ENCODE results near the gene ACTR1B.

The ACTR1B gene

DNA sequence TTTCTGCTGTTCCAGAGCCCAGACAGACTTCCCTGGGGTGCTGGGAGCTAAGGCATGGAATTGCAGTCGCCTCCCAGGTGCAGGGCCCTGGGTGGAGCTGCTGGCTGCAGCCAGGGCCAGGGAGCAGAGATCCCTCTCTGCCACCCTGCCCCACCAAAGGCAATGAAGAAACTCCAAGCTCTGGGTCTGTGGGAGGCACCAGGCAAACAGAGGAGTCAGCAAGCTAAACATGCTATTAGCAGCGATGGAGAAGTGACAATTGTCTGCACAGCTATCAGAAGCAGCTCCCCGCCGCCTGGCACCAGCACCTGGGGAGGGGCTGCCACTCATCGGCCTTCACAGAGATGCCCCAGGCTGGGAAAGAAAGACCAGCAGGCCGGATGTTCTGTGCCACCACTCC is 45.9 kb downstream of the ACTR1B start:
- TF ChIP-seq YY1 (IDR thresholded peaks at IDR 0.05; ENCODE audit: low read depth) (no peak), ZBTB7A (IDR thresholded peaks at IDR 0.05; ENCODE audit: low read depth) (no peak), EP300 (IDR thresholded peaks at IDR 0.05; ENCODE audit: borderline replicate concordance) (no peak), CREB1 (IDR thresholded peaks at IDR 0.05; ENCODE audit: low read depth) (no peak), TEAD4 (IDR thresholded peaks at IDR 0.05) (no peak), RAD21 (IDR thresholded peaks at IDR 0.05; ENCODE audit: low read depth) (no peak), EGR1 (IDR thresholded peaks at IDR 0.05) (no peak)
- TF ChIP-seq, protein P1, sequence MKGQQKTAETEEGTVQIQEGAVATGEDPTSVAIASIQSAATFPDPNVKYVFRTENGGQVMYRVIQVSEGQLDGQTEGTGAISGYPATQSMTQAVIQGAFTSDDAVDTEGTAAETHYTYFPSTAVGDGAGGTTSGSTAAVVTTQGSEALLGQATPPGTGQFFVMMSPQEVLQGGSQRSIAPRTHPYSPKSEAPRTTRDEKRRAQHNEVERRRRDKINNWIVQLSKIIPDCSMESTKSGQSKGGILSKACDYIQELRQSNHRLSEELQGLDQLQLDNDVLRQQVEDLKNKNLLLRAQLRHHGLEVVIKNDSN (IDR thresholded peaks at IDR 0.05) = no peak
- TF ChIP-seq, protein P2, sequence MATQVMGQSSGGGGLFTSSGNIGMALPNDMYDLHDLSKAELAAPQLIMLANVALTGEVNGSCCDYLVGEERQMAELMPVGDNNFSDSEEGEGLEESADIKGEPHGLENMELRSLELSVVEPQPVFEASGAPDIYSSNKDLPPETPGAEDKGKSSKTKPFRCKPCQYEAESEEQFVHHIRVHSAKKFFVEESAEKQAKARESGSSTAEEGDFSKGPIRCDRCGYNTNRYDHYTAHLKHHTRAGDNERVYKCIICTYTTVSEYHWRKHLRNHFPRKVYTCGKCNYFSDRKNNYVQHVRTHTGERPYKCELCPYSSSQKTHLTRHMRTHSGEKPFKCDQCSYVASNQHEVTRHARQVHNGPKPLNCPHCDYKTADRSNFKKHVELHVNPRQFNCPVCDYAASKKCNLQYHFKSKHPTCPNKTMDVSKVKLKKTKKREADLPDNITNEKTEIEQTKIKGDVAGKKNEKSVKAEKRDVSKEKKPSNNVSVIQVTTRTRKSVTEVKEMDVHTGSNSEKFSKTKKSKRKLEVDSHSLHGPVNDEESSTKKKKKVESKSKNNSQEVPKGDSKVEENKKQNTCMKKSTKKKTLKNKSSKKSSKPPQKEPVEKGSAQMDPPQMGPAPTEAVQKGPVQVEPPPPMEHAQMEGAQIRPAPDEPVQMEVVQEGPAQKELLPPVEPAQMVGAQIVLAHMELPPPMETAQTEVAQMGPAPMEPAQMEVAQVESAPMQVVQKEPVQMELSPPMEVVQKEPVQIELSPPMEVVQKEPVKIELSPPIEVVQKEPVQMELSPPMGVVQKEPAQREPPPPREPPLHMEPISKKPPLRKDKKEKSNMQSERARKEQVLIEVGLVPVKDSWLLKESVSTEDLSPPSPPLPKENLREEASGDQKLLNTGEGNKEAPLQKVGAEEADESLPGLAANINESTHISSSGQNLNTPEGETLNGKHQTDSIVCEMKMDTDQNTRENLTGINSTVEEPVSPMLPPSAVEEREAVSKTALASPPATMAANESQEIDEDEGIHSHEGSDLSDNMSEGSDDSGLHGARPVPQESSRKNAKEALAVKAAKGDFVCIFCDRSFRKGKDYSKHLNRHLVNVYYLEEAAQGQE (IDR thresholded peaks at IDR 0.05; ENCODE audit: low read depth) = no peak

All from Ishikawa (cell line).